Measurements from ENCODE around the gene EIF4ENIF1.
A peak's percentile ranks its signal among the peaks of the same experiment; 100 is the strongest.
"Not testable (repeated sequence)": the region's sequence is repeated elsewhere in the genome, so short reads cannot be mapped to it uniquely, and the experiment has no call there.

The EIF4ENIF1 gene, protein sequence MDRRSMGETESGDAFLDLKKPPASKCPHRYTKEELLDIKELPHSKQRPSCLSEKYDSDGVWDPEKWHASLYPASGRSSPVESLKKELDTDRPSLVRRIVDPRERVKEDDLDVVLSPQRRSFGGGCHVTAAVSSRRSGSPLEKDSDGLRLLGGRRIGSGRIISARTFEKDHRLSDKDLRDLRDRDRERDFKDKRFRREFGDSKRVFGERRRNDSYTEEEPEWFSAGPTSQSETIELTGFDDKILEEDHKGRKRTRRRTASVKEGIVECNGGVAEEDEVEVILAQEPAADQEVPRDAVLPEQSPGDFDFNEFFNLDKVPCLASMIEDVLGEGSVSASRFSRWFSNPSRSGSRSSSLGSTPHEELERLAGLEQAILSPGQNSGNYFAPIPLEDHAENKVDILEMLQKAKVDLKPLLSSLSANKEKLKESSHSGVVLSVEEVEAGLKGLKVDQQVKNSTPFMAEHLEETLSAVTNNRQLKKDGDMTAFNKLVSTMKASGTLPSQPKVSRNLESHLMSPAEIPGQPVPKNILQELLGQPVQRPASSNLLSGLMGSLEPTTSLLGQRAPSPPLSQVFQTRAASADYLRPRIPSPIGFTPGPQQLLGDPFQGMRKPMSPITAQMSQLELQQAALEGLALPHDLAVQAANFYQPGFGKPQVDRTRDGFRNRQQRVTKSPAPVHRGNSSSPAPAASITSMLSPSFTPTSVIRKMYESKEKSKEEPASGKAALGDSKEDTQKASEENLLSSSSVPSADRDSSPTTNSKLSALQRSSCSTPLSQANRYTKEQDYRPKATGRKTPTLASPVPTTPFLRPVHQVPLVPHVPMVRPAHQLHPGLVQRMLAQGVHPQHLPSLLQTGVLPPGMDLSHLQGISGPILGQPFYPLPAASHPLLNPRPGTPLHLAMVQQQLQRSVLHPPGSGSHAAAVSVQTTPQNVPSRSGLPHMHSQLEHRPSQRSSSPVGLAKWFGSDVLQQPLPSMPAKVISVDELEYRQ

GRCh38 chr22:31489632-31490495 is at the start of gene EIF4ENIF1:
Gene EIF4ENIF1 (minus strand): TSS chr22:31489842. CDS start chr22:31488718, 1,124 bp downstream.
- peak; percentile 95 for DNase-seq

DNA sequence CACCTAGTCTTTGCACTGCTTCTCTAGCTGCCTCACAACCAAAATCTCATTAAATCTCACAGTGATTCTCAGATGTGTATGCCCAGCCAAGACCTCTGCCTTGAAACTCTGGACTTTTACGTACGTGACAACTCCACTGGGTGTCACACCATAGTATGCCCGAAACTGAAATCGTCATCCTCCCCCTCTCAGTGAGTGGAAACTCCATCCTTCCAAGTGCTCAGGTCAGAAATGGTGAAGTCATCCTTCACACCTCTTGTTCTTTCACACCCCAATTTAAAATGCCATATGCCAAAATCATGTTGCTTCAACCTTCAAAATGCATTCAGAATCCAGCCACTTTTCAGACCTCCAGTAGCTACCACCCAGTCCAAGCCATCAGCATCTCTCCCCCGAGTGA is 49.2 kb upstream of the EIF4ENIF1 start:
- DNase-seq = no peak

- DNase-seq = no peak
Measured at GRCh38 chr22:31537019-31537535, 47.4 kb upstream of the EIF4ENIF1 start.

DNA sequence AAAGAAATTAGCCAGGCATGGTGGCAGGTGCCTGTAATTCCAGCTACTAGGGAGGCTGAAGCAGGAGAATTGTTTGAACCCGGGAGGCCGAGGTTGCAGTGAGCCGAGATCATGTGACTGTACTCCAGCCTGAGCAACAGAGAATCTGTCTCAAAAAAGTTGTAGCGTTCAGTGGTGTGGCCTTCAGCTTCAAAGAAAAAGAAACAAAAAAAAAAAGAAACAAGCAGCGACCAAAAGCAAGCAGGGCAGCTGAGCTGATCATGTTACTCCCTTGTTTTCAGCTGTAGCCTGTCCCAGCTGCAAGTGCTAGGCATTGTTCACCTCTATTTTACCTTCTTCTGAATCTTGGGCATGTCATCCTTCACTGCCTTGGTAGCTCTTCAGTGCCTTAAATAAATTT is 43.7 kb upstream of the EIF4ENIF1 start:
- DNase-seq = no peak

DNA sequence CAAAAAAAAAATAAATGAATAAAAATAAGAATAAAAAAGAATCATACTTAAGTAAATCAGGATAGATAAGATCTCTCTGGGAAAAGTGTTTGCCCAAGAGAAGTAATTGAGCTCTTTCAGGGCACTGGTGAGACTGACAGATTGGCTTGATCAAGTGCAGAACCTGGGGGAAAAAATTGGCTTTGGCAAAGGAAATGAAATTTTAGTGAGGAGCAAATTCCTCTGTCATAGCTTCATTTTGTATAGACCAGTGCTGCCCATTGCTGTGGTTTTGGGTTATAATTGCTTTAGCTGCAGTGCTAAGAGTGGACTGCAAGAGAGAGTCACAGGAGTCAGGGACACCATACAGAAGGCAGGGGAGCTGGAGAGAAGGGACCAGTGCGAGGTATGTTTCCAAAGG is 42.4 kb upstream of the EIF4ENIF1 start:
- no peak for DNase-seq

DNA sequence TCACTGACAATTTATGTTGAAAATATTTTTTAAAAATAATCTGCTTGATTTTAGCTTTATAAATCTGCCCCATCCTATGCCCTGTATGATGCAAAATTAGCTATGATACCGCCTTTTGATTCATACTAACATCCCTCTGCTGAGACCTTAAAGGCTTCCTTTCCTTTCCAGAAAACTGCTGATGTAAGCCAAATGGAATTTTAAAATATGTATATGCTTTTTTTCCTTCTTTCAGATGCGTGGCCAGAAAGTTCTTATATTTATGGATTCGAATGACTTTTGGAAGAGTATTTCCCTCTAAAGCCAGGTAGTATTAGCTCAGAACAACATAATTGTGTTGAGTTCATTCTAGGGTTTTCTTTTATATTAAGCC is 41.2 kb upstream of the EIF4ENIF1 start:
- DNase-seq = no peak

DNA sequence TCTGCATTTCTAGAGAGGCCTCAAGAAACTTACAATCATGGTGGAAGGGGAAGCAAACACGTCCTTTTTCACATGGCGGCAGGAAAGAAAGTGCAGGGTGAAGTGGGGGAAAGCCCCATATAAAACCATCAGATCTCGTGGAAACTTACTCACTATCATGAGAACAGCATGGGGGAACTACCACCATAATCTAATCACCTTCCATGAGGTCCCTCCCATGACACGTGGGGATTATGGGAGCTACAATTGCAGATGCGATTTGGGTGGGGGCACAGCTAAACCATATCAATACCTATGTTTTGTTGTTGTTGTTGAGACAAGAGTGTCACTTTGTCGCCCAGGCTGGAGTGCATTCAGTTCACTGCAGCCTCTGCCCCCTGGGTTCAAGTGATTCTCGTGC is 36.6 kb upstream of the EIF4ENIF1 start:
- no peak for DNase-seq

- DNase-seq = not testable (repeated sequence)
Measured at GRCh38 chr22:31524132-31524531, 34.5 kb upstream of the EIF4ENIF1 start.

- DNase-seq = no peak
Measured at GRCh38 chr22:31520051-31520450, 30.4 kb upstream of the EIF4ENIF1 start.

DNA sequence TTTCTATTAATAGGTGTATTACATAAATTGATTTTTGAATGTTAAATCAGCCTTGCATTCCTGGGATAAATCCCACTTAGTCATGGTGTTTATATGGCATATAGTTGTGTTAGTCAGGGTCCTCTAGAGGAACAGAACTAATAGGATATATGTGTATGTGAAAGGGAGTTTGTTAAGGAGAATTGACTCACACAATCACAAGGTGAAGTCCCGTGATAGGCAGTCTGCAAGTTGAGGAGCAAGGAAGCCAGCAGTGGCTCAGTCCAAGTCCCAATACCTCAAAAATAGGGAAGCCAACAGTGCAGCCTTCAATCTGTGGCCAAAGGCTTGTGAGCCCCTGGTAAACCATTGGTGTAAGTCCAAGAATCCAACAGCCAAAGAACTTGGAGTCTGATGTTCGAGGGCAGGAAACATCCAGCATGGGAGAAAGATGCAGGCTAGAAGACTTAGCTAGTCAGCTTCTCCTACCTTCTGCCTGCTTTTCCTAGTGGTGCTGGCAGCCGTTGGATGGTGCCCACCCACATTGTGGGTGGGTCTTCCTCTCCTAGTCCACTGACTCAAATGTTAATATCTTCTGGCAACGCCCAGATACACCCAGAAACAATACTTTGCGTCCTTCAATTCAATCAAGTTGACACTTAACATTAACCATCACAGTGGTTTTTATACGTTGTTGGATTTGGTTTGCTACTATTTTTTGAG is 19.6 kb upstream of the EIF4ENIF1 start:
- DNase-seq = no peak

DNA sequence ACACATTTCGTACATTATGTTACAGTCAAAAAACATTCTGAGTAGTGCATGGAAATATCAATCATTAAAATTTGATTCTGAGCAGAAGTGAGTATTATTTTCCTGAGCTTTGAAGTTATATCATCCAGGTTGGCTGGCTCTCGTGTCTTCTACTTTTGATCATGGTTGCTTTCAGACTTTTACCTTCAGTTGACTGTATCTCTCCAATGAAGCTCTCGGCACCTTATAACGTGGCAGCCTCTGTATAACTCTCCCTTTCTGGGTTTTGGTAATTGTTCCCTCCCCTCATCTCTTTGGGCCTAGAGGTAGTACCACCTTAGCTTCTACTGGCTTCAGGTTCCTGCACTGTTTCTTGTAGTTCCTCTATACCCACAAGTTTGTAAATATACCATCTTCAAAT is 18.9 kb upstream of the EIF4ENIF1 start:
- DNase-seq = no peak

GRCh38 chr22:31507517-31507916 is 17.9 kb upstream of the EIF4ENIF1 start:
- not testable (repeated sequence) for DNase-seq

DNA sequence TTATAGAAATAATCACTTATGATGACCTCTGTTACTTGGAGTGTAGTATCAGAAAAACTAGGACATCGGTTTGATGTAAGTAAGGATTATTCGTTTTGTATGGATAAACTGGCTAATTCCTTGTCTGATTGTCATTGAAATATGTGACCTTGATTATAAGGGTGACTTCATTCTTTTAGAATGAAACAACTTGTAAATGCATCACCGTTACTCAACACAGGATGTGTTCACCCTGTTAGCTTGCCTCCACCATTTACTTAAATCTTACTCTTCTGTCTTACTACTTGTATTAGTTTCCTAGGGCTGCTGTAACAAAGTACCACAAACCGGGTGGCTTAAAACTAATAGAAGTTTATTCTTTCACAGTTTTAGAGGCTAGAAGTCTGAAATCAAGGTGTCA is 14.6 kb upstream of the EIF4ENIF1 start:
- no peak for DNase-seq

GRCh38 chr22:31503211-31503964 is 13.7 kb upstream of the EIF4ENIF1 start:
- no peak for DNase-seq

DNA sequence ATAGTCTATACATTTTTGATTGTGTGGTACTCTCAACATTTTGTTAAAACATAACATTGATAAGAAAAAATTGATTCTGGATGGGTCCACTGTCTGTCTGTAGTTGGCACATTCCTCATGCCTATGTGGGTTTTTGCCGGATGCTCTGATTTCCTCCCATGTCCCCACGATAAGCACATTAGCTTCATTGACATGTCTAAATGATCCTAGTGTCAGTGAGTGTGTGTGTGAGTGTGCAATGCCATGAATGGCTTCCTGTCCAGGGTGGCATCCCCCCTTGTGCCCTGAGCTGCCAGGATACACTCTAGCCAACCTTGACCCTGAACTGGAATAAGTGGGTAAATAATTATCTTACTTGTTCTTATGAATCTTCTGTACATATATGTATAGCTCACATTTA is 12.1 kb upstream of the EIF4ENIF1 start:
- DNase-seq = peak; percentile 17

DNA sequence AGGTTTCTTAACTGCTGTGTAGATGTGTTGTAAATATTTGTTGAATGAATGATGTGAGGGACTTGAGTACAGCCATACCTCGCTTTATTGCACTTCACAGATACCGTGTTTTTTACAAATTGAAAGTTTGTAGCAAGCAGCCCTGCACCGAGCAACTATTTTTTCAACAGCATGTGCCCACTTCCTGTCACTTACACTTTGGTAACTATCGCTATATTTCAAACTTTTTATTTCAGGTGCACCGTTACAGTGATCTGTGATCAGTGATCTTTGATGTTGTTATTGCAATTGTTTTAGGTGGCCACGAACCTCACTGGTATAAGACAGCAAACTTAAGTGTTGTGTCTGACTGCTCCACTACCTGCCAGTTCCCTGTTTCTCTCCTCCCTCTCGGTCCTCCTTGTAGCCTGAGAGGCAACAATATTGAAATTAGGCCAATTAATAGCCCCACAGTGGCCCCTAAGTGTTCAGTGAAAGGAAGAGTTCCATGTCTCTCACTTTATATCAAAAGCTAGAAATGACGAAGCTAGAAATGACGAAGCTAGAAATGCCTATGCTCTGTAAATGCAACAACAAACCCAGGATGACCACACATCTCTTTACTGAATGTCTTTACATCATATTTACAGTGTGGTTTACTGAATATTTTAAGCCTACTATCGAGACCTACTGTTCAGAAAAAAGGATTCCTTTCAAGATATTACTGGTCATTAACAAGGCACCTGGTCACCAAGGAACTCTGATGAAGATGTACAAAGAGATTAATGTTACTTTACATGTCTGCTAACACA is 7.7 kb upstream of the EIF4ENIF1 start:
- DNase-seq = peak; percentile 8

- DNase-seq = peak; percentile 61
Measured at GRCh38 chr22:31496735-31497146, 7.1 kb upstream of the EIF4ENIF1 start.

- DNase-seq = peak; percentile 98
Measured at GRCh38 chr22:31496007-31496734, 6.5 kb upstream of the EIF4ENIF1 start, which contains the start of gene SFI1. Gene SFI1 (plus strand): TSS chr22:31496536. CDS start chr22:31508285, 11,749 bp downstream.

GRCh38 chr22:31495343-31495742 is 5.7 kb upstream of the EIF4ENIF1 start:
- DNase-seq = no peak

Measured in hematopoietic multipotent progenitor cell treated with erythropoietin and hydrocortisone succinate and interleukin-3 and kit ligand, for 4 days (in vitro differentiated cells).